OCI-LY7 (cell line): ENCODE measurements around the gene ICOS.

Source experiments
- CTCF ChIP-seq: fragments of 200-600 bp; sonication (generic); conservative IDR thresholded peaks from 2 replicates; pipeline ENCODE4 v1.5.1; 2014; ENCODE audit warnings: mild to moderate bottlenecking, antibody characterized with exemption, low read length, moderate library complexity, mixed read lengths
- EZH2phosphoT487 ChIP-seq: fragments of 200-600 bp; sonication (generic); IDR thresholded peaks from 2 replicates; pipeline ENCODE4 v1.6.1; 2018; ENCODE audit warnings: low read depth, borderline replicate concordance, mild to moderate bottlenecking, mixed run types, antibody characterized with exemption, low read length, moderate library complexity, mixed read lengths

DNA sequence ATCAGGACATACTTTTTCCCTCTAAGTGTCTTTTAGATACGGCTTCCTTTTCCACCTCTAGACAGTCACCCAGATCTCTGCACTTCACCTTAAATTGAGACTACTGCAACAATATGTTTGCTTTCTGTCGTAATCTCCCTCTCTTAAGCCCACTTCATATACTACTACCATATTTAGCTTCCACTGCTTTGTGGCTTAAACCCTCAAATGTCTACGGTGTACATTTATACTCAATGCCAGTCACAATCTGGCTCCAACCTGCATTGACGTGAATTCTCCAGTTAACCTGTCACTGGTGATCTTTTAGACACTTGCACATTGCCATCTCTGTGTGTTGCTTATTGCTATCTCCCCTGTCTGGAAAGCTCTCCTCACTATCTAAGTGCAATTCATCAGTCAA lies 56.4 kb downstream of the ICOS start:
- TF ChIP-seq CTCF: no peak
- TF ChIP-seq EZH2phosphoT487: no peak
